ENCODE measurements around the gene LTBP2.

The LTBP2 gene

DNA sequence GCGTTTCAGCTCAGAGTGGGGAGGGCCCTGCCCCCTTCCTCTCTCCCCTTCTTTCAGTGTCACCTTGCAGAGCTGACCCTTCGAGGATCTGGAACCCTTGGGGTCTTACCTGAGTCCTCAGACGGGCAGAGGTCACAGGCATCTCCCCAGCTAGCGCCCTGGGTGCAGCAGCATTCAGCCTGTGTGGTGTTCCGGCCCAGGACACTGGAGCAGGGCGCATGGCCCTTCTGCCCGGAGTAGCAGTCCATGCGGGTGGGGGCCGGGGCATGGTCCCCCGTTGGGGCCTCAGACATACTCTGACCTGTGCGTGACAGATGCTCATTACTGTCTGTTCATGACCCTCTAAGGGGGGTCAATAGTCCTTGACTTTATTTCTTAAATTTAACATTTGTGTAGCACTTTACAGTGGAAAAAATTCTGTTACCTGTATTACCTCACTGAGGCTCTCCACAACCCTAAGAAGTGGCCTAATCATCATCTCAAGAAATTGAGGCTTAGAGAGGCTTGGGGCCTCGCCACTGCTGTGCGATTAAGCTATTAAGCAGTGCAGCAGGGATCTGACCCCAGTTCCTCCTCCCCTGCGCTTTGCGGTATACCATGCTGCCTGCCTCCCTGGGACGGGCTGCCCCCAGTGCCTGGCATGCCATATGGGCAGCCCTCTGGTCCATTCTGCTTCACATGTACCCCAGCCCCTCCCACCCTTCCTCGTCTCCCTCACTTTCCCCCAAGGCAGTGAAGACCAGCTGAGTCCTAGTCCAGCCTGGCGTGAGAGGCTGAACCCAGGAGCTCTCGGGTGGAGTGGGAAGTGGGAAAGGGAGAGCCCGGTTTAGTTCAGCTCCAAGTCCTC, 106.9 kb downstream of the LTBP2 start:
- TF ChIP-seq, protein P1, sequence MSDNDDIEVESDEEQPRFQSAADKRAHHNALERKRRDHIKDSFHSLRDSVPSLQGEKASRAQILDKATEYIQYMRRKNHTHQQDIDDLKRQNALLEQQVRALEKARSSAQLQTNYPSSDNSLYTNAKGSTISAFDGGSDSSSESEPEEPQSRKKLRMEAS (IDR thresholded peaks at IDR 0.05): no peak
- TF ChIP-seq TCF12 (IDR thresholded peaks at IDR 0.05; ENCODE audit: low read depth) (no peak), NFIC (IDR thresholded peaks at IDR 0.05) (no peak), FOXM1 (IDR thresholded peaks at IDR 0.05; ENCODE audit: borderline replicate concordance, low read depth) (no peak), TAF1 (IDR thresholded peaks at IDR 0.05; ENCODE audit: low read depth) (no peak), RAD21 (IDR thresholded peaks at IDR 0.05; ENCODE audit: low read depth) (no peak), CREB1 (IDR thresholded peaks at IDR 0.05; ENCODE audit: low read depth) (no peak), EP300 (IDR thresholded peaks at IDR 0.05; ENCODE audit: borderline replicate concordance) (no peak), CEBPB (IDR thresholded peaks at IDR 0.05) (no peak), EGR1 (IDR thresholded peaks at IDR 0.05) (no peak), YY1 (IDR thresholded peaks at IDR 0.05; ENCODE audit: low read depth) (no peak), ZBTB7A (IDR thresholded peaks at IDR 0.05; ENCODE audit: low read depth) (no peak), TEAD4 (IDR thresholded peaks at IDR 0.05) (no peak)
- TF ChIP-seq, protein P2, sequence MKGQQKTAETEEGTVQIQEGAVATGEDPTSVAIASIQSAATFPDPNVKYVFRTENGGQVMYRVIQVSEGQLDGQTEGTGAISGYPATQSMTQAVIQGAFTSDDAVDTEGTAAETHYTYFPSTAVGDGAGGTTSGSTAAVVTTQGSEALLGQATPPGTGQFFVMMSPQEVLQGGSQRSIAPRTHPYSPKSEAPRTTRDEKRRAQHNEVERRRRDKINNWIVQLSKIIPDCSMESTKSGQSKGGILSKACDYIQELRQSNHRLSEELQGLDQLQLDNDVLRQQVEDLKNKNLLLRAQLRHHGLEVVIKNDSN (IDR thresholded peaks at IDR 0.05): no peak
- TF ChIP-seq, protein P3, sequence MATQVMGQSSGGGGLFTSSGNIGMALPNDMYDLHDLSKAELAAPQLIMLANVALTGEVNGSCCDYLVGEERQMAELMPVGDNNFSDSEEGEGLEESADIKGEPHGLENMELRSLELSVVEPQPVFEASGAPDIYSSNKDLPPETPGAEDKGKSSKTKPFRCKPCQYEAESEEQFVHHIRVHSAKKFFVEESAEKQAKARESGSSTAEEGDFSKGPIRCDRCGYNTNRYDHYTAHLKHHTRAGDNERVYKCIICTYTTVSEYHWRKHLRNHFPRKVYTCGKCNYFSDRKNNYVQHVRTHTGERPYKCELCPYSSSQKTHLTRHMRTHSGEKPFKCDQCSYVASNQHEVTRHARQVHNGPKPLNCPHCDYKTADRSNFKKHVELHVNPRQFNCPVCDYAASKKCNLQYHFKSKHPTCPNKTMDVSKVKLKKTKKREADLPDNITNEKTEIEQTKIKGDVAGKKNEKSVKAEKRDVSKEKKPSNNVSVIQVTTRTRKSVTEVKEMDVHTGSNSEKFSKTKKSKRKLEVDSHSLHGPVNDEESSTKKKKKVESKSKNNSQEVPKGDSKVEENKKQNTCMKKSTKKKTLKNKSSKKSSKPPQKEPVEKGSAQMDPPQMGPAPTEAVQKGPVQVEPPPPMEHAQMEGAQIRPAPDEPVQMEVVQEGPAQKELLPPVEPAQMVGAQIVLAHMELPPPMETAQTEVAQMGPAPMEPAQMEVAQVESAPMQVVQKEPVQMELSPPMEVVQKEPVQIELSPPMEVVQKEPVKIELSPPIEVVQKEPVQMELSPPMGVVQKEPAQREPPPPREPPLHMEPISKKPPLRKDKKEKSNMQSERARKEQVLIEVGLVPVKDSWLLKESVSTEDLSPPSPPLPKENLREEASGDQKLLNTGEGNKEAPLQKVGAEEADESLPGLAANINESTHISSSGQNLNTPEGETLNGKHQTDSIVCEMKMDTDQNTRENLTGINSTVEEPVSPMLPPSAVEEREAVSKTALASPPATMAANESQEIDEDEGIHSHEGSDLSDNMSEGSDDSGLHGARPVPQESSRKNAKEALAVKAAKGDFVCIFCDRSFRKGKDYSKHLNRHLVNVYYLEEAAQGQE (IDR thresholded peaks at IDR 0.05; ENCODE audit: low read depth): no peak

DNA sequence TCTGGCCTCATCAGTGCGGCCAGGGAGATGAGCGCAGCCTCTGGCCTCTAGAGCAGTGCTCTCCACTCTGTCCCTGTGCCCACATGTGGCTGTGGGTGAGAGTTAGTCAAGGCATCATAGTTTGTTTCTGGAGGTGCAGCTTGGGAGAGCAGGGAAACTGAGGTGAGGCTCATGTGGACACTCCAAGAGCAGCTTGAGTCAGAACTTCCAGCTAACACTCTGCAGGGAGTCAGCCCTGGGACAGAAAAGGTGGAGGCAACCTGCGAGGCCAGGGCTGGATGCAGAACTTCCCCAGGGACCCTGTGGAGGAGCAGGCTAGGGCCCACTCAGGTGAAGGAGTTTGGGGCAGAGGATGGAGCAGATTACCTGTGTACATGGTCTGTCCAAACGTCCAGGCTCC, 107.6 kb downstream of the LTBP2 start:
- TF ChIP-seq RAD21 (IDR thresholded peaks at IDR 0.05; ENCODE audit: low read depth) (no peak), NFIC (IDR thresholded peaks at IDR 0.05) (no peak), EP300 (IDR thresholded peaks at IDR 0.05; ENCODE audit: borderline replicate concordance) (no peak), CREB1 (IDR thresholded peaks at IDR 0.05; ENCODE audit: low read depth) (no peak), CEBPB (IDR thresholded peaks at IDR 0.05) (no peak), TEAD4 (IDR thresholded peaks at IDR 0.05) (no peak), YY1 (IDR thresholded peaks at IDR 0.05; ENCODE audit: low read depth) (no peak), TAF1 (IDR thresholded peaks at IDR 0.05; ENCODE audit: low read depth) (no peak), FOXM1 (IDR thresholded peaks at IDR 0.05; ENCODE audit: borderline replicate concordance, low read depth) (no peak), EGR1 (IDR thresholded peaks at IDR 0.05) (no peak), TCF12 (IDR thresholded peaks at IDR 0.05; ENCODE audit: low read depth) (no peak), ZBTB7A (IDR thresholded peaks at IDR 0.05; ENCODE audit: low read depth) (no peak)
- TF ChIP-seq, protein P2 (IDR thresholded peaks at IDR 0.05): no peak
- TF ChIP-seq, protein P3 (IDR thresholded peaks at IDR 0.05; ENCODE audit: low read depth): no peak
- TF ChIP-seq, protein P1 (IDR thresholded peaks at IDR 0.05): no peak

DNA sequence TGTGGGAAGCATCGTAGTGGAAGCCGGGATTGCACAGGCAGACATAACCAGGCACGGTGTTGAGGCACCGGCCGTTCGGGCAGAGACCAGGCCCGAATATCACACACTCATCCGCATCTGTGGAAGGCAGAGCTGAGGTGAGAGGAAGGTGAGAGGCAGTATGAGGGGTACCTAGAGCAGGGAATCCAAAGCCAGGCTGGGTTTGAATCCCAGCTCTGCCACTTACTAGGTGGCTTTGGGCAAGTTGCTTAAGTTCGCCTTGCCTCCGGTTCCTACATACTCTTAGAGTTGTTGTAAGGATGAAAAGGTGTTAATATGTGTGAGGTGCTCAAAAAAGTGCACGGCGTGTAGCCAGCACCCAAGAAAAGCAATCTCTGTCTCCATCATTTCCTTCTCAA, 108.1 kb downstream of the LTBP2 start:
- TF ChIP-seq CREB1 (IDR thresholded peaks at IDR 0.05; ENCODE audit: low read depth) (no peak), NFIC (IDR thresholded peaks at IDR 0.05) (no peak), ZBTB7A (IDR thresholded peaks at IDR 0.05; ENCODE audit: low read depth) (no peak), EGR1 (IDR thresholded peaks at IDR 0.05) (no peak), YY1 (IDR thresholded peaks at IDR 0.05; ENCODE audit: low read depth) (no peak), TEAD4 (IDR thresholded peaks at IDR 0.05) (no peak), TCF12 (IDR thresholded peaks at IDR 0.05; ENCODE audit: low read depth) (no peak), FOXM1 (IDR thresholded peaks at IDR 0.05; ENCODE audit: borderline replicate concordance, low read depth) (no peak), RAD21 (IDR thresholded peaks at IDR 0.05; ENCODE audit: low read depth) (no peak), CEBPB (IDR thresholded peaks at IDR 0.05) (no peak)
- TF ChIP-seq, protein P3 (IDR thresholded peaks at IDR 0.05; ENCODE audit: low read depth): no peak
- TF ChIP-seq, protein P1 (IDR thresholded peaks at IDR 0.05): no peak
